BE2C (cell line): Measurements from ENCODE around the gene APBB2.
"Not testable (repeated sequence)": the region's sequence is repeated elsewhere in the genome, so short reads cannot be mapped to it uniquely, and the experiment has no call there.

Experiments
- DNase-seq: peaks from one replicate; pipeline ENCODE4 v3.0.0-alpha.2; 2020
- H3K27me3 ChIP-seq: fragments of 250-450 bp; sonication (Bioruptor Pico); 2 replicates; pipeline ENCODE4 v1.5.1; 2020; ENCODE audit warnings: mild to moderate bottlenecking
- H3K36me3 ChIP-seq: fragments of 250-450 bp; sonication (Bioruptor Pico); 2 replicates; pipeline ENCODE4 v1.5.1; 2020; ENCODE audit warnings: mild to moderate bottlenecking
- H3K4me1 ChIP-seq: fragments of 250-450 bp; sonication (Bioruptor Pico); 2 replicates; pipeline ENCODE4 v1.5.1; 2020
- H3K4me3 ChIP-seq: 2 replicates; pipeline ENCODE4 v1.5.1; 2011; ENCODE audit warnings: low read depth, low read length
- H3K9me3 ChIP-seq: fragments of 250-450 bp; sonication (Bioruptor Pico); 2 replicates; pipeline ENCODE4 v1.5.1; 2020
- CTCF ChIP-seq: IDR thresholded peaks from 2 replicates; pipeline ENCODE4 v1.5.1; 2012; ENCODE audit warnings: mild to moderate bottlenecking, low read depth, low read length

The APBB2 gene

GRCh38 chr4:41155194-41155830 is 59.0 kb downstream of the APBB2 start:
- TF ChIP-seq CTCF, result no peak
- Histone ChIP-seq H3K4me1 (no peaks in the 10 kb centered on the region), H3K36me3 (no peaks in the 10 kb centered on the region), H3K27me3 (no peaks in the 10 kb centered on the region), H3K4me3 (no peak overlapping the region), H3K9me3 (no peaks in the 10 kb centered on the region)
- no peak for DNase-seq

GRCh38 chr4:41154814-41155177 is 59.5 kb downstream of the APBB2 start:
- Histone ChIP-seq H3K9me3 (no peaks in the 10 kb centered on the region), H3K36me3 (no peaks in the 10 kb centered on the region), H3K4me3 (no peak overlapping the region), H3K4me1 (no peaks in the 10 kb centered on the region), H3K27me3 (no peaks in the 10 kb centered on the region)
- DNase-seq, result no peak
- no peak for TF ChIP-seq CTCF

DNA sequence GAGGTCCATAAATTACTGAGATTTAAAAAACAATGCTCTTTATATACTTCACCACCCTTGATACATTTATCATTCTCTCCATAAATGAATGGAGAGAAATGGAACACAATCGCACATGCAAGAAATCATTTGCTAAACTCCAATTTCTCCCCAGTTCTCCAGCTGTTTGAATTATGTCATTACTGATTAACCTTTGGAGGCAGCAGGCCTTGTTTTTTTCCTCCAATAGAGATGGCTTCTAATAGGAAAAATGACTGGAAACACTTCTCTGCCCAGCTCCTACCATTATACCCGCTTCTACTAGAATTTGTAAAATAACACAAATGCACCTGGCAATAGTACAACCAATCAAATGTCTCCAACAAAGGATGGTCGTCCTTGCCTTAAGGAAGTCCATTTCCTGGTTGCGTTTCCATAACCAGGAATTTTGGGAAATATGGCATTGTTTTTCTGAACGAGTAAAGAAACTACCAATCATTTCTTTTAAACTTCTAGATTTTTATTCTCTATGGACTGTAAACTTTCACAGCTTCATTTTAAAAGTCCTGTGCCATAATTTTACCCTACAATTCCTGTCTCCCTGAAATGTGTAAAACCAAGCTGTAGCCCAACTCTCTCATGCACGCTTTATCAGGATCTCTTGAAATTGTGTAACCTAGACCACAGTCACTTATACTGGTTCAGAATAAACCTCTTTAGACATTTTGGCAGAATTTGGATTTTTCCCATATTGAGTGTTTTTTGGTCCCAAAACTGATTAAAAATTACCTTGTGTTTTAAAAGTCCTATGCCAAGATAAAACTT is 60.1 kb downstream of the APBB2 start:
- no peaks in the 10 kb centered on the region for H3K27me3 ChIP-seq
- no peaks in the 10 kb centered on the region for H3K9me3 ChIP-seq
- H3K36me3 ChIP-seq, result no peaks in the 10 kb centered on the region
- TF ChIP-seq CTCF, result no peak
- no peaks in the 10 kb centered on the region for H3K4me1 ChIP-seq
- no peak for DNase-seq
- no peak overlapping the region for H3K4me3 ChIP-seq

DNA sequence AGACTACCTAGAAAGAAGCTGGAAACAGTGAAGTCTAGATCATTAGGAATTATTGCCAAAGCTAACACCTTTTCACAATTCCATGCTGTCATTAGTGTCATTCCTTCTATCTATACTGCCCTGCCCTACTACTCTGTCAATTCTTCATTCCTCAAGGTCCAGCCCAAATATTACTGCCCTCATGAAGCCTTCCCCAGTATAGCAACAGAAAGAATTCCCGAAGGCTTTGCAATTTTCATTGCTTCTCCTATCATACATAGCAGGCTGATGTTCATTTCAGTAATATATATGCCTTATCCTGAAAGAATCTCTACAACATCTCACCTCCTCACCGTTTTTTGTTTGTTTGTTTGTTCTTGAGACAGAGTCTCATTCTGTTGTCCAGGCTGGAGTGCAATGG is 63.9 kb downstream of the APBB2 start:
- Histone ChIP-seq H3K4me3 (no peak overlapping the region), H3K4me1 (no peaks in the 10 kb centered on the region), H3K36me3 (no peaks in the 10 kb centered on the region), H3K9me3 (no peaks in the 10 kb centered on the region), H3K27me3 (no peaks in the 10 kb centered on the region)
- no peak for DNase-seq
- no peak for TF ChIP-seq CTCF

GRCh38 chr4:41149568-41149967 is 64.8 kb downstream of the APBB2 start:
- DNase-seq, H3K36me3 ChIP-seq, H3K4me1 ChIP-seq, H3K9me3 ChIP-seq, H3K27me3 ChIP-seq, H3K4me3 ChIP-seq: not testable (repeated sequence)

DNA sequence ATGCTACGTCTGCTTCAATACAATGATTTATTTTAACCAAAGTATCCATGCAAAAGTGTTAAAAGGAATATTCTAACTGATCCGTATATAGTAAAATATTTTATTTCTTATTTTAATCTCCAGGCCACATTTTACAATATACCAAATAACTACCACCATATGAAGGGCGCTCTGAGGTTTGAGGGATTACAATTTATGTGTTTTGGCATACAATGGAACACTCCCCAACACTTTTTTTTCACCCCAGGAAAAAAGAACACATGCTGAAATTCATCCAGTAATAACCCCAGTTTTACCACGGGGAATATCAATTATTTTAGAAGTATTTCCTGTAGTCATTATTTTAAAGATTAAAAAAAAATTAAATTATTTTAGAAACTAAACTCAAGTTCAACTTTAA is 65.4 kb downstream of the APBB2 start:
- H3K36me3 ChIP-seq, result no peaks in the 10 kb centered on the region
- no peaks in the 10 kb centered on the region for H3K9me3 ChIP-seq
- H3K4me3 ChIP-seq, result no peak overlapping the region
- TF ChIP-seq CTCF, result no peak
- DNase-seq, result no peak
- H3K4me1 ChIP-seq, result no peaks in the 10 kb centered on the region
- H3K27me3 ChIP-seq, result no peaks in the 10 kb centered on the region
